Lower leg skin (tissue), 4 donors: ENCODE data around the gene XAB2. TPM values are rescaled to one million over a fixed set of nuclear protein-coding genes. Genes with fewer than 3 reads are reported as not detected.

Source experiments
- DNase-seq, 2 donors: peaks; one replicate each; pipeline ENCODE4 v3.0.0-alpha.2; 2019; ENCODE audit warnings: low spot score in 2 of 2
- H3K4me3 ChIP-seq: fragments of 200-600 bp; sonication (generic); 2 replicates; pipeline ENCODE4 v1.5.1; 2017; ENCODE audit warnings: mild to moderate bottlenecking, low read depth; ENCODE audit not compliant: poor library complexity, severe bottlenecking
- CTCF ChIP-seq, 3 donors: fragments of 450-650 bp; IDR thresholded peaks; one replicate each; pipeline ENCODE4 v1.5.1; 2016; ENCODE audit warnings: antibody characterized with exemption in 3 of 3, mild to moderate bottlenecking in 3 of 3, moderate library complexity in 2 of 3
- POLR2A ChIP-seq, 2 donors: fragments of 450-650 bp; IDR thresholded peaks; one replicate each; pipeline ENCODE4 v1.6.1; 2016 to 2017; ENCODE audit warnings: antibody characterized with exemption in 2 of 2, mild to moderate bottlenecking in 1 of 2, moderate library complexity in 1 of 2
- WGBS, 2 donors: methylation state at CpG; one replicate each; pipeline ENCODE4 v1.1.5; 2018; 5-methylcytosine and 5-hydroxymethylcytosine counted together
- intact Hi-C: fragments of 100-400 bp; cut with DNase I; formaldehyde crosslinking; loops from one replicate; pipeline ENCODE4 v1.15.0; 2023; ENCODE audit warnings: low total_unique reads
- total RNA-seq, 4 donors: library from RNA; depleted of rRNA; stranded (reverse); fragments of >200 nt; gene quantifications; one replicate each; pipeline ENCODE4 v1.1.0, GENCODE V29; 2016

Gene XAB2
- total RNA-seq, 4 donors from 2014 or later: 55.9 to 99.1 (median 67.7) TPM

GRCh38 chr19:7612282-7613274, 16.8 kb downstream of the XAB2 start:
- no peak for TF ChIP-seq POLR2A (IDR thresholded peaks at IDR 0.05)
- TF ChIP-seq CTCF (IDR thresholded peaks at IDR 0.05): no peak
- intact Hi-C loops: no loop called here
- no peak for DNase-seq
- WGBS, 2 donors: 90 to 92% methylated on average over 60 to 70 of the region's 81 CpGs
- no peak overlapping the region for H3K4me3 ChIP-seq

- intact Hi-C loops: no loop called here
- no peak overlapping the region for H3K4me3 ChIP-seq
- WGBS, 2 donors: 89 to 94% methylated on average over 31 of the region's 41 CpGs
- TF ChIP-seq POLR2A (IDR thresholded peaks at IDR 0.05): no peak
- TF ChIP-seq CTCF (IDR thresholded peaks at IDR 0.05): no peak
- no peak for DNase-seq
These were observed 17.6 kb downstream of the XAB2 start for GRCh38 chr19:7611541-7612279.

- DNase-seq: no peak
- TF ChIP-seq POLR2A (IDR thresholded peaks at IDR 0.05) (no peak), CTCF (IDR thresholded peaks at IDR 0.05) (no peak)
- no peak overlapping the region for H3K4me3 ChIP-seq
- WGBS, 2 donors: 84% methylated on average over 29 to 30 of the region's 31 CpGs
- intact Hi-C loops: no loop called here
These were observed 18.7 kb downstream of the XAB2 start for GRCh38 chr19:7610491-7611240.

- intact Hi-C loops: no loop called here
- 91 to 93% methylated on average over 19 to 24 of the region's 25 CpGs for WGBS, 2 donors
- DNase-seq: no peak
- H3K4me3 ChIP-seq: no peak overlapping the region
- no peak for TF ChIP-seq CTCF (IDR thresholded peaks at IDR 0.05)
- no peak for TF ChIP-seq POLR2A (IDR thresholded peaks at IDR 0.05)
These were observed 21.3 kb downstream of the XAB2 start for GRCh38 chr19:7607874-7608560.

GRCh38 chr19:7607212-7607873, 22.0 kb downstream of the XAB2 start:
- H3K4me3 ChIP-seq: no peak overlapping the region
- no peak for DNase-seq
- intact Hi-C loops: no loop called here
- 78 to 83% methylated on average over 9 to 10 of the region's 10 CpGs for WGBS, 2 donors
- TF ChIP-seq CTCF (IDR thresholded peaks at IDR 0.05) (no peak), POLR2A (IDR thresholded peaks at IDR 0.05) (no peak)
